Thoracic aorta (tissue), 2 donors: ENCODE results near the gene SPHK1. TPM values are rescaled to one million over a fixed set of nuclear protein-coding genes. Genes with fewer than 3 reads are reported as not detected.

Experiments
- ATAC-seq: fragments of 150-250 bp; one replicate; pipeline ENCODE4 v1.8.0; 2017; ENCODE audit warnings: low read depth; ENCODE audit not compliant: insufficient number of reproducible peaks, low FRiP score
- DNase-seq: peaks from one replicate; pipeline ENCODE4 v3.0.0-alpha.2; 2020; ENCODE audit warnings: low spot score
- H3K27ac ChIP-seq, 2 donors: fragments of 200-600 bp; sonication (generic); 1 replicate in 1 of 2; 2 replicates in 1 of 2; pipeline ENCODE4 v1.5.1; 2016; ENCODE audit warnings: mild to moderate bottlenecking in 2 of 2, moderate library complexity in 2 of 2
- H3K27me3 ChIP-seq: fragments of 200-600 bp; sonication (generic); replicated peaks from 2 replicates; pipeline ENCODE4 v1.6.0; 2016; ENCODE audit warnings: mild to moderate bottlenecking; ENCODE audit not compliant: insufficient read depth
- H3K36me3 ChIP-seq: fragments of 200-600 bp; sonication (generic); one replicate; pipeline ENCODE4 v1.5.1; 2016
- H3K4me1 ChIP-seq, 2 donors: fragments of 200-600 bp; sonication (generic); 1 replicate in 1 of 2; 2 replicates in 1 of 2; pipeline versions ENCODE4 v1.5.1 to v1.6.0; 2016; ENCODE audit warnings: low read depth in 2 of 2, mild to moderate bottlenecking in 1 of 2; ENCODE audit not compliant: control insufficient read depth in 1 of 2
- H3K4me3 ChIP-seq: fragments of 200-600 bp; sonication (generic); 2 replicates; pipeline ENCODE4 v1.5.1; 2016; ENCODE audit warnings: mild to moderate bottlenecking
- H3K9me3 ChIP-seq: fragments of 200-600 bp; sonication (generic); 2 replicates; pipeline ENCODE4 v1.5.1; 2016
- CTCF ChIP-seq: fragments of 200-600 bp; sonication (generic); IDR thresholded peaks from one replicate; pipeline ENCODE4 v1.5.1; 2019; ENCODE audit warnings: antibody characterized with exemption
- total RNA-seq, 2 donors: library from RNA; depleted of rRNA; stranded (reverse); fragments of >200 nt; gene quantifications; one replicate each; pipeline versions ENCODE4 v1.1.0 to v1.2.3, GENCODE V29; 2016

Gene SPHK1
- total RNA-seq, 2 donors from 2014 or later = 46.8 to 47.4 TPM

GRCh38 chr17:76382803-76383545 is 1.4 kb upstream of the SPHK1 start:
- H3K36me3 ChIP-seq = no peaks in the 10 kb centered on the region
- H3K4me1 ChIP-seq = peaks cover 13 to 37% of the 10 kb centered on the region in 2 donors
- no peak for DNase-seq
- no peaks in the 10 kb centered on the region for H3K9me3 ChIP-seq
- TF ChIP-seq CTCF = no peak
- no peak for ATAC-seq
- H3K4me3 ChIP-seq = peak overlapping the region; percentile 80
- H3K27me3 ChIP-seq = no peaks in the 10 kb centered on the region
- peak overlapping the region in 1 of 2 donors; percentile 89 for H3K27ac ChIP-seq

DNA sequence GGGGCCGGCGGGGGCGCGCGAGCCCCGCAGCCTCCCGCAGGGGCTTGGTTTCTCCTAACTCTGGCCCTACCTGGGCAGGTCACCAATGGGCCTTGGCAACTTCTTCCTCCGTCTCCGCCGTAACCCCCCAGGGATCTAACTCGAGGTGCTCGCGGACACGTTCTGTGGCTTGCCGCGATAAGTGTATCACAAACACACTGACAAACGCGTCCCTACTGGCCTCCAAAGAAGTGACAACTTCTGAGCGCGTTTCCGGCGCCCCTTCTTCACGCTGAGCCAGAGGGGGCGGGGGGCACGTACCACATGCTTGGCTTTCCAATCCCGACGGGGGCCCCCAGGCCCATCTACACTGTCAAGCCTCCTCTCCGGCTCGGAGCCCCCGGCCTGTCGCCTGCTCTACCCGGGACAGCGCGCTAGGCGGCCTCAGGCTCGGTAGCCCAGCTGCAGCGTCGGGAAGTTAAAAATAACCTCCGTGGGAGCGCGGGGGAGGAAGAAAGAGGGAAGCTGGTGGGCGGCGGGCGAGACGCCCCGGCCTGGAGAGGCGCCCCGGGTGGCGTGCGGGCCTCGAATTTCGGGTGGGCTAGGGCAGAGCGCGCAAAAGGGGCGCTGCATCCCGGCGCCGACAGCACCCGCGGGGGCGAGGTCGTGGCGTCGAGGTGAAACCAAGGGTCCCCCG is 725 bp upstream of the SPHK1 start:
- DNase-seq = no peak
- no peaks in the 10 kb centered on the region for H3K36me3 ChIP-seq
- peak overlapping the region; percentile 80 for H3K4me3 ChIP-seq
- H3K27me3 ChIP-seq = no peaks in the 10 kb centered on the region
- H3K9me3 ChIP-seq = no peaks in the 10 kb centered on the region
- TF ChIP-seq CTCF = peak; percentile 39
- peak; percentile 3 for ATAC-seq
- H3K27ac ChIP-seq = peak overlapping the region; percentile 79 to 89
- H3K4me1 ChIP-seq = peaks cover 13 to 37% of the 10 kb centered on the region in 2 donors

DNA sequence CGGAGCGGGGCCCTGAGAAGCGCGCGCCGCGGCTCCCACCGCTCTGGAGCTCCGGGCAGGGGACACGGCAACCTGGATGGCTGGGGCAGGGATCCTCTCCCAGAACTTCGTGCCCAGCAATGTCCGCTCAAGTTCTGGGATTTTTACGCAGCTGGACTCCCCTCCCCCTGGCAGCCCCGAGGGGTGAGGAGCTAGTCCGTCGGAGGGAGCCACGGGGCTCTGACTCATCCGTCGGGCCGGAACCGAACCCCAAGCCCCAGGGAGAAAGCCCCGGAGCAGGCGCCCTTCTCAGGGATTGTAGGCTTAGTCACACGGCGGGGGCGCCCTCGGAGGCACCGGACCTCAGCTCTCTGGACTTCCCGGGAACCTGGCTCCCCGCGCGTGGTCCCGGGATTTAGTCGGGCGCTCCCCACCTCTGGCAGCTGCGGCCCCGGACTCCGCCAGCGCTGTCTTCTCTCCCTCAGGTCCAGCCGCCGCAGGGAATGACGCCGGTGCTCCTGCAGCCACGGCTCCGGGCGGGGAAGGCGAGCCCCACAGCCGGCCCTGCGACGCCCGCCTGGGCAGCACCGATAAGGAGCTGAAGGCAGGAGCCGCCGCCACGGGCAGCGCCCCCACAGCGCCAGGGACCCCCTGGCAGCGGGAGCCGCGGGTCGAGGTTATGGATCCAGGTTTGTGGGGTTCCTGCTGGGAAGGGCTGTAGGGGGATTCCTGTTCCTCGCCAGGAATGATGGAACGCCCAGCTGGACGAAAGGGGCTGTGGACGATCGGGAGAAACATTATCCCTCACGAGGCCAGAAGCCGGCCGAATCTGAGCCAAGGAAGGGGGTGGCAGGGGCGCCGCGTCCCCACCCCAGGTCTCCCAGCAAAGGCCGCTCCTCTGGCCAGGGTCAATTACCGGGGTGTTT is 830 bp downstream of the SPHK1 start:
- ATAC-seq (peak; percentile 15), DNase-seq (no peak)
- Histone ChIP-seq H3K36me3 (peaks cover 2% of the 10 kb centered on the region), H3K4me1 (peaks cover 13 to 37% of the 10 kb centered on the region in 2 donors), H3K27ac (peak overlapping the region; percentile 79 to 89), H3K27me3 (no peaks in the 10 kb centered on the region), H3K4me3 (peak overlapping the region; percentile 80), H3K9me3 (no peaks in the 10 kb centered on the region)
- no peak for TF ChIP-seq CTCF

- peak; percentile 52 for DNase-seq
- ATAC-seq = peak; percentile 11
- TF ChIP-seq CTCF = peak; percentile 91
- peaks cover 13 to 37% of the 10 kb centered on the region in 2 donors for H3K4me1 ChIP-seq
- H3K9me3 ChIP-seq = no peaks in the 10 kb centered on the region
- H3K36me3 ChIP-seq = peaks cover 6% of the 10 kb centered on the region
- no peaks in the 10 kb centered on the region for H3K27me3 ChIP-seq
- H3K27ac ChIP-seq = peak overlapping the region in 1 of 2 donors; percentile 89
- H3K4me3 ChIP-seq = peak overlapping the region; percentile 80
Observed at GRCh38 chr17:76385892-76386786, 1.7 kb downstream of the SPHK1 start.
